HG03280 (cell line): ENCODE results near the gene MAML2.
A peak's percentile ranks its signal among the peaks of the same experiment; 100 is the strongest.

Experiments used
- ATAC-seq: cut with Tn5 transposase; IDR thresholded peaks from one replicate; pipeline ENCODE4 v1.9.1; 2021; ENCODE audit warnings: mild to moderate bottlenecking, moderate library complexity; ENCODE audit not compliant: unreplicated experiment

Gene MAML2

DNA sequence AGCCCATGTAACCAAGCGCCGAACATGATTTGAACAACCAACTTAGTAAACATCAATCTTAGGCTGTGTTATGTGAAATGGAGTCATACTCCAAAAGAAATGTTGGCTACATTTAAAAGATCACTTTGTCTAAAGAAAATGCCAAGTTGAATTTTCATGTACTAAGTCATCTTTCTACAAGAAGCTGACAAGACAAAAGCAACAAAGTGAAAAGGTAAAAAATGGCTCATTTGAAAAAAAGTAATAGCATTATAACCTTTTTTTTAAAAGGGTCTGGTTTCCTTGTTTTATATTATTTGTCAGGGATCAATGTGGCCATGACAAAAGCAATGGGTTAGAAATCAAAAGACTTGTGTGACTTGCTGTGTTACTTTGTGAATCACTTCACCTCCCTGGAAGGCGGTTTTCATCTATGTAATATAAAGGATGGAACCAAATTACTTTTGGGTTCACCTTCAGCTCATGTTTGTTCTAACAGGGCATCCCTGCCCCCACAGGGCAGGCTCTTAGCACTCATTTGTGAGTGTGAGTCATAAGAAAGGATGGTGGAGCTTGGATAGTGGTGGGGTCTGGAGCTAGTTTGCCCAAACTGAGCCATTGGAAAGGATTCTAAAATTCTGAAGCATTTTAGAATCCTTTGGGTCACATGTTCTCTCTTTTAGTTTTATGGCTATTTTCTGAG is 287.1 kb downstream of the MAML2 start:
- no peak for ATAC-seq

GRCh38 chr11:96054870-96055705 is 287.9 kb downstream of the MAML2 start:
- ATAC-seq, result no peak

- no peak for ATAC-seq
Observed at GRCh38 chr11:96052921-96053651, 289.9 kb downstream of the MAML2 start.

DNA sequence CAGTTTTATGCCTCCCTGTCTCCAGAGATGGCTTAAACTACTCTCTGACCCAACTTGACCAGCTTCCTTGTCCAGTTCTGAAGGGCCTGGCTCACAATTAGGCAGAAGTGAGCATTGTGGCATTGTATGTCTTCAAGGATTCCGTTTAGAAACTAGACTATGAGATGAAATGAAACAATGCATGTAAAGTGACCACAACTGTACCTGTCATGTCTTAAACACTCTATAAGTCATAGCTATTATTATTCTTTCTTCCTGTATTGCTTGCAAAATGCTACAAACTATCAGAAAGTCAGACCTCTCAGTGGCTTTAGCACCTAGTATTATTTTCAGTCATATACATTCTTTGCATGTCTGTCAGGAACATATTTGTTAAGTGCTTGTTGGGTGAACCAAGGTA is 291.2 kb downstream of the MAML2 start:
- ATAC-seq, result peak; percentile 96

- ATAC-seq, result no peak
Observed at GRCh38 chr11:96050435-96051182, 292.4 kb downstream of the MAML2 start.

- no peak for ATAC-seq
Observed at GRCh38 chr11:96049426-96049825, 293.6 kb downstream of the MAML2 start.

GRCh38 chr11:96045622-96046456 is 297.2 kb downstream of the MAML2 start:
- no peak for ATAC-seq

GRCh38 chr11:96044747-96045146 is 298.2 kb downstream of the MAML2 start:
- ATAC-seq, result no peak

GRCh38 chr11:96044311-96044710 is 298.7 kb downstream of the MAML2 start:
- ATAC-seq, result no peak

DNA sequence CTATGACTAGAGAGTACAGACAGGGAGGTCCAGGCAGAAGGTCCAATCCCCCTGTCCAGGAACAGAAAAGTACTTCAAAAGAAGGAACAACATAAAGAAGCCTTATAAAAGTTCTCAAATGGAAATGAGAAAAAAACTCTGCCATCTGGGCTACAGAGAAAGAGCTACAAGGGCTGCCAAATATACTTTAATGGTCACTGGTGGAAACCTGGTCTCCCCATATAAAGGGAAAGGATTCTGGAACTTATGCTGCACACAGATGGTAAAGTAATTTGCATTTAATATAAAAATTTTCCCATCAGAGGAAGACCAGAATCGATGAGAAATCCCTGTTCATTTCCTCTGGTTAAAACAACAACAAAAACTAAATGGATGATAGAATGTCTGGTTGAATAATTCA is 299.7 kb downstream of the MAML2 start:
- no peak for ATAC-seq

DNA sequence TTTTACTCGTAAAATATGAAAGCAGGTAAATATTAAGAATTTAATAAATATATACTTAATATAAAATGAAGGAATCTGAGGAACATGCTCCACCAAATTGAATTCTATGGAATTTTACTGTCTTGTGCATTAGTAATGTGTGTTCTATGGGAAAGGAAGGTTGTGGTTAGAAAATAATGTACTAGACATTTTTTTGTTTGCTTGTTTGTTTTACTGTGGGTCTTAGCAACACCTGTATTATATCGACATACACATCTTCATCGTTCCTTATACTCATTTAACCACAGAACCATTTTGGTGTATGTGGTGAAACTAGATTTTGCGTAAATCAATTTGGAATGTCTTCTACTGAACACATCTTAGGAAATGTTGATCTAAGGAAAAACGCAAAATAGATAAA is 304.9 kb downstream of the MAML2 start:
- ATAC-seq, result no peak

GRCh38 chr11:96037405-96037949 is 305.5 kb downstream of the MAML2 start:
- no peak for ATAC-seq

DNA sequence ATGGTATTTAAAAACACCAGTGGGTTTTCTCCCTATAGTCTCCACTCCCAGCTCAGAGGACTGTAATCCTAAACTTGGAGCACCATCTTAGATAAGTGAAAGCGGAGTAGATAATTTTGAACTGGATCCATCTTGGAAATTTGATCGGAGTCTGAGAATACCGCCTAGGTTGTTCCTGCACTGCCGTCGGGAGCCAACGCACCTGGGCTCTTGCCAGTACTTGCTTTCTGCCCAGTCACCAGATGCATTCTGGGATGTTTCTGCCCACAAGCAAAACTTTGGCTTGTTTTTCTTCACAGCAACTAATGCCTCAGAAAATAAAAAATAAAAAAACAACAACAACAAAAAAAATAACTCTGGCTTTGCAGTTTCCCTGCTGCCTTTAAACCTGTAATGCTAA is 306.1 kb downstream of the MAML2 start:
- ATAC-seq, result no peak

GRCh38 chr11:96035740-96036078 is 307.3 kb downstream of the MAML2 start:
- ATAC-seq, result no peak

- no peak for ATAC-seq
Observed at GRCh38 chr11:96035031-96035739, 307.8 kb downstream of the MAML2 start.

- no peak for ATAC-seq
Observed at GRCh38 chr11:96033599-96033998, 309.4 kb downstream of the MAML2 start.

DNA sequence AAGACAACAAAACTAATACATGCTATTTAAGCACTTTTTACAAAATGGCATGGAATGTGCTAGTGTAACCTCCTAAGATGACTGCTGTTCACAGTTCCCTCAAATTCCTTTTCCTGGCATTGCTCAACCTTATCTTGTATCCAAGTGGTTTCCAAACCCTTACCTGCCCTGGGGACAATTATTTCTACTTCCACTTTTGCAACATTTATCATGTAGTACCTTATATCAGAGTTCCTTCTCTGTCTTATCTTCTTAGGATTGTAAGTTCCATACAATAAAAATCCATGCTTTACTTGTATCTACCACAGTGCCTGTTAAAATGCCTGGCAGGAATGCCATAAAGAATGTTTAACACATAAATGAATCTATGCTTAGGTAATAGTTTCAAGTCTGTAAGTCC is 309.9 kb downstream of the MAML2 start:
- no peak for ATAC-seq

DNA sequence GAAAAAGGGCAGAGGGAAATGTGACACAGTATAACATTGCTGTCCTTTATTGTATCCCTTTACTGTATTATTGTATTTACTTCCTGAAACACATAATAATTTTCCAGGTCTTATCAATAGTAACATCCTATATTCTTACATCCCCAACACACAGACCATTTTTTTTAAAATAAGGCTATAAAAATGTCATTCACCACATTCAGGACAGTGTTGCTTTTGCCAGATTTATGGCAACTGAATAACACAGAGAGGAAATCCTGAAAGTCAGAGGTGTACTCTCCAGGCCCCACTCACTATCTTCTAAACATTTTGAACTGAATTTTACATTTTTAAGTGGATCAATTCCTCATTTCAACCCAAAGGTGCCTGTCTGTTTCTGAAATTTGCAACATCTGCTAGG is 314.2 kb downstream of the MAML2 start:
- no peak for ATAC-seq

- no peak for ATAC-seq
Observed at GRCh38 chr11:96027021-96027420, 316.0 kb downstream of the MAML2 start.
